Adipocyte (in vitro differentiated cells): ENCODE results near the gene MAGEB3.
"Not testable (repeated sequence)": the region's sequence is repeated elsewhere in the genome, so short reads cannot be mapped to it uniquely, and the experiment has no call there.

Experiments
- DNase-seq: peaks from one replicate; pipeline ENCODE4 v3.0.0-alpha.2; 2015; ENCODE audit warnings: low read depth
- H3K27me3 ChIP-seq: replicated peaks from 2 replicates; pipeline ENCODE4 v1.7.0; 2013; ENCODE audit warnings: mild to moderate bottlenecking, low read length, moderate library complexity; ENCODE audit not compliant: control insufficient read depth, insufficient read depth
- H3K36me3 ChIP-seq: 2 replicates; pipeline ENCODE4 v1.7.0; 2013; ENCODE audit warnings: low read length, mild to moderate bottlenecking, moderate library complexity; ENCODE audit not compliant: control insufficient read depth, insufficient read depth, severe bottlenecking
- H3K4me1 ChIP-seq: 2 replicates; pipeline ENCODE4 v1.7.0; 2013; ENCODE audit warnings: mild to moderate bottlenecking, low read length, moderate library complexity; ENCODE audit not compliant: control insufficient read depth, insufficient read depth
- H3K4me3 ChIP-seq: 2 replicates; pipeline ENCODE4 v1.7.0; 2013; ENCODE audit warnings: mild to moderate bottlenecking, low read length, moderate library complexity
- H3K9ac ChIP-seq: 2 replicates; pipeline ENCODE4 v1.7.0; 2013; ENCODE audit warnings: mild to moderate bottlenecking, low read length, moderate library complexity
- H3K9me3 ChIP-seq: 2 replicates; pipeline ENCODE4 v1.7.0; 2013; ENCODE audit warnings: mild to moderate bottlenecking, low read length, moderate library complexity; ENCODE audit not compliant: control insufficient read depth

MAGEB3 gene

GRCh38 chrX:30230395-30230794, at the start of gene MAGEB3:
TSS of gene MAGEB3 (plus strand) at chrX:30230657. CDS start at chrX:30235925, 5,268 bp downstream.
- no peaks in the 10 kb centered on the region for H3K4me1 ChIP-seq
- peaks cover 38% of the 10 kb centered on the region for H3K27me3 ChIP-seq
- no peak for DNase-seq
- no peaks in the 10 kb centered on the region for H3K36me3 ChIP-seq
- no peaks in the 10 kb centered on the region for H3K9me3 ChIP-seq
- no peak within 1 kb of the TSS for H3K4me3 ChIP-seq
- H3K9ac ChIP-seq, result no peak within 1 kb of the TSS

GRCh38 chrX:30181353-30181752, 49.1 kb upstream of the MAGEB3 start:
- no peak overlapping the region for H3K4me3 ChIP-seq
- H3K27me3 ChIP-seq, result peaks cover 29% of the 10 kb centered on the region
- no peaks in the 10 kb centered on the region for H3K4me1 ChIP-seq
- DNase-seq, result no peak
- no peak overlapping the region for H3K9ac ChIP-seq
- H3K9me3 ChIP-seq, result no peaks in the 10 kb centered on the region
- H3K36me3 ChIP-seq, result no peaks in the 10 kb centered on the region

GRCh38 chrX:30183554-30183953, 46.9 kb upstream of the MAGEB3 start:
- no peaks in the 10 kb centered on the region for H3K36me3 ChIP-seq
- peak; percentile 1 for DNase-seq
- H3K27me3 ChIP-seq, result peaks cover 29% of the 10 kb centered on the region
- no peak overlapping the region for H3K9ac ChIP-seq
- H3K4me3 ChIP-seq, result no peak overlapping the region
- H3K4me1 ChIP-seq, result no peaks in the 10 kb centered on the region
- H3K9me3 ChIP-seq, result no peaks in the 10 kb centered on the region

- H3K4me1 ChIP-seq, result no peaks in the 10 kb centered on the region
- H3K4me3 ChIP-seq, result no peak overlapping the region
- peaks cover 29% of the 10 kb centered on the region for H3K27me3 ChIP-seq
- H3K36me3 ChIP-seq, result no peaks in the 10 kb centered on the region
- no peaks in the 10 kb centered on the region for H3K9me3 ChIP-seq
- H3K9ac ChIP-seq, result no peak overlapping the region
- DNase-seq, result no peak
These were observed 40.0 kb upstream of the MAGEB3 start for GRCh38 chrX:30190426-30190825.

- H3K4me3 ChIP-seq, DNase-seq, H3K9ac ChIP-seq, H3K4me1 ChIP-seq, H3K9me3 ChIP-seq, H3K36me3 ChIP-seq: not testable (repeated sequence)
- peaks cover 38% of the 10 kb centered on the region for H3K27me3 ChIP-seq
These were observed 36.5 kb upstream of the MAGEB3 start for GRCh38 chrX:30193910-30194309.

GRCh38 chrX:30196322-30196721, 34.1 kb upstream of the MAGEB3 start:
- Histone ChIP-seq H3K9me3 (no peaks in the 10 kb centered on the region), H3K4me1 (no peaks in the 10 kb centered on the region), H3K36me3 (no peaks in the 10 kb centered on the region), H3K27me3 (peaks cover 28% of the 10 kb centered on the region), H3K4me3 (no peak overlapping the region), H3K9ac (no peak overlapping the region)
- peak; percentile 19 for DNase-seq

- Histone ChIP-seq H3K4me1 (no peaks in the 10 kb centered on the region), H3K27me3 (peaks cover 30% of the 10 kb centered on the region), H3K9me3 (no peaks in the 10 kb centered on the region), H3K9ac (no peak overlapping the region), H3K4me3 (no peak overlapping the region), H3K36me3 (no peaks in the 10 kb centered on the region)
- DNase-seq, result no peak
These were observed 18.3 kb upstream of the MAGEB3 start for GRCh38 chrX:30212172-30212571.

GRCh38 chrX:30215357-30215843, 15.1 kb upstream of the MAGEB3 start, which contains the start of gene MAGEB2:
TSS of gene MAGEB2 (plus strand) at chrX:30215563. CDS start at chrX:30218581, 3,018 bp downstream.
- Histone ChIP-seq H3K36me3 (no peaks in the 10 kb centered on the region), H3K4me1 (no peaks in the 10 kb centered on the region), H3K4me3 (no peak within 1 kb of the TSS), H3K27me3 (peaks cover 41% of the 10 kb centered on the region), H3K9ac (no peak within 1 kb of the TSS), H3K9me3 (peaks cover 3% of the 10 kb centered on the region)
- no peak for DNase-seq

- DNase-seq, result no peak
- Histone ChIP-seq H3K27me3 (peaks cover 37% of the 10 kb centered on the region), H3K9me3 (peaks cover 3% of the 10 kb centered on the region), H3K36me3 (no peaks in the 10 kb centered on the region), H3K4me1 (no peaks in the 10 kb centered on the region), H3K4me3 (no peak overlapping the region), H3K9ac (no peak overlapping the region)
These were observed 13.0 kb upstream of the MAGEB3 start for GRCh38 chrX:30217465-30217864.

GRCh38 chrX:30219372-30219771, 11.1 kb upstream of the MAGEB3 start:
- Histone ChIP-seq H3K9ac (no peak overlapping the region), H3K4me3 (no peak overlapping the region), H3K27me3 (peaks cover 36% of the 10 kb centered on the region), H3K36me3 (no peaks in the 10 kb centered on the region), H3K9me3 (peaks cover 3% of the 10 kb centered on the region), H3K4me1 (no peaks in the 10 kb centered on the region)
- no peak for DNase-seq

- Histone ChIP-seq H3K4me3 (no peak overlapping the region), H3K9ac (no peak overlapping the region), H3K4me1 (no peaks in the 10 kb centered on the region), H3K27me3 (peaks cover 36% of the 10 kb centered on the region), H3K9me3 (peaks cover 3% of the 10 kb centered on the region), H3K36me3 (no peaks in the 10 kb centered on the region)
- no peak for DNase-seq
These were observed 9.8 kb upstream of the MAGEB3 start for GRCh38 chrX:30220661-30221060.

- Histone ChIP-seq H3K9me3 (no peaks in the 10 kb centered on the region), H3K27me3 (peaks cover 27% of the 10 kb centered on the region), H3K36me3 (no peaks in the 10 kb centered on the region), H3K4me1 (no peaks in the 10 kb centered on the region), H3K4me3 (no peak overlapping the region), H3K9ac (no peak overlapping the region)
- no peak for DNase-seq
These were observed 5.9 kb upstream of the MAGEB3 start for GRCh38 chrX:30224536-30224935.
